Posterior vena cava (tissue), 2 donors: ENCODE results near the gene CD80. TPM values are rescaled to one million over a fixed set of nuclear protein-coding genes. Genes with fewer than 3 reads are reported as not detected.
"Not testable (repeated sequence)": the region's sequence is repeated elsewhere in the genome, so short reads cannot be mapped to it uniquely, and the experiment has no call there.

ENCODE experiments used
- DNase-seq: peaks from one replicate; pipeline ENCODE4 v3.0.0-alpha.2; 2020; ENCODE audit warnings: low spot score
- intact Hi-C, 2 donors: fragments of 100-400 bp; cut with DNase I; formaldehyde crosslinking; loops; one replicate each; pipeline versions ENCODE4 v1.14.1 to v1.14.2; 2022 to 2023
- long read RNA-seq, 2 donors: library from polyadenylated mRNA; unstranded; transcript quantifications; one replicate each; pipeline ENCODE4 v2.0.0, GENCODE V29; 2020 to 2021
- total RNA-seq, 2 donors: library from RNA; stranded (reverse); fragmentation: NEBNext Ultra II Directional; extraction: Animal tissue kit (Norgen Biotek cat#: 25700); gene quantifications; one replicate each; pipeline ENCODE4 v1.2.1, GENCODE V29; 2021
- donor health status: DM: yes; HTN: yes; CAD: no.
- donor health status: DM: yes; HTN: yes; CAD: no.

Gene CD80
- 1 to 10 TPM in 1 of 2 donors, under 1 TPM in 1; 0.24 to 1.3 TPM for total RNA-seq
- long read RNA-seq, donor 1 = 0 reads
- long read RNA-seq, donor 2 = 0 reads

GRCh38 chr3:119559441-119559963 is at the start of gene CD80:
CD80 (minus strand) TSS chr3:119559614; CDS start chr3:119557728, 1,886 bp downstream.
- no peak for DNase-seq
- intact Hi-C loops = no loop called here

GRCh38 chr3:119608405-119609000 is 49.1 kb upstream of the CD80 start:
- intact Hi-C loops = no loop called here
- no peak for DNase-seq

GRCh38 chr3:119604878-119605277 is 45.5 kb upstream of the CD80 start:
- intact Hi-C loops = no loop called here
- DNase-seq = no peak

- intact Hi-C loops = no loop called here
- DNase-seq = no peak
Measured at GRCh38 chr3:119602676-119603075, 43.3 kb upstream of the CD80 start.

- DNase-seq = no peak
- intact Hi-C loops = no loop called here
Measured at GRCh38 chr3:119601154-119601553, 41.7 kb upstream of the CD80 start.

- intact Hi-C loops = no loop called here
- DNase-seq = peak; percentile 74
Measured at GRCh38 chr3:119600732-119601131, 41.3 kb upstream of the CD80 start.

- intact Hi-C loops = loop anchor here in 1 of 2 donors (5.0 kb wide), 1 partner anchor 33 kb away; no protein-coding TSS in a partner anchor
- DNase-seq = no peak
Measured at GRCh38 chr3:119599558-119600174, 40.3 kb upstream of the CD80 start.

- no peak for DNase-seq
- intact Hi-C loops = loop anchor here in 1 of 2 donors (5.0 kb wide), 1 partner anchor 34 kb away; no protein-coding TSS in a partner anchor
Measured at GRCh38 chr3:119598410-119599098, 39.1 kb upstream of the CD80 start.

- intact Hi-C loops = loop anchor here in 1 of 2 donors (5.0 kb wide), 1 partner anchor 35 kb away; no protein-coding TSS in a partner anchor
- DNase-seq = no peak
Measured at GRCh38 chr3:119597548-119598288, 38.3 kb upstream of the CD80 start, which contains the start of gene PLA1A. PLA1A (plus strand) TSS chr3:119597885; CDS start chr3:119597914, 29 bp downstream.

- intact Hi-C loops = loop anchor here in 1 of 2 donors (5.0 kb wide), 1 partner anchor 36 kb away; no protein-coding TSS in a partner anchor
- DNase-seq = no peak
Measured at GRCh38 chr3:119596398-119596797, 37.0 kb upstream of the CD80 start.

- DNase-seq = no peak
- intact Hi-C loops = loop anchor here in 1 of 2 donors (5.0 kb wide), 1 partner anchor 37 kb away; no protein-coding TSS in a partner anchor
Measured at GRCh38 chr3:119595639-119596334, 36.4 kb upstream of the CD80 start.

- not testable (repeated sequence) for DNase-seq
- intact Hi-C loops = loop anchor here in 1 of 2 donors (5.0 kb wide), 1 partner anchor 37 kb away; no protein-coding TSS in a partner anchor
Measured at GRCh38 chr3:119594929-119595328, 35.5 kb upstream of the CD80 start.

GRCh38 chr3:119594066-119594465 is 34.7 kb upstream of the CD80 start:
- DNase-seq = no peak
- intact Hi-C loops = no loop called here

- intact Hi-C loops = no loop called here
Measured at GRCh38 chr3:119592861-119593260, 33.4 kb upstream of the CD80 start.

GRCh38 chr3:119590706-119591105 is 31.3 kb upstream of the CD80 start:
- intact Hi-C loops = no loop called here
- DNase-seq = no peak

More at GRCh38 chr3:119592861-119593260, 33.4 kb upstream of the CD80 start:
- DNase-seq = no peak

GRCh38 chr3:119589102-119589773 is 29.8 kb upstream of the CD80 start:
- intact Hi-C loops = loop anchor here (10.0 kb wide), 2 partner anchors 76 to 86 kb away; partner anchors contain the start of genes COX17 (in 1 of the 2) and POPDC2 (in 1 of the 2)

GRCh38 chr3:119588112-119588511 is 28.7 kb upstream of the CD80 start:
- peak; percentile 87 for DNase-seq
- intact Hi-C loops = loop anchor here (10.0 kb wide), 2 partner anchors 77 to 87 kb away; partner anchors contain the start of genes COX17 (in 1 of the 2) and POPDC2 (in 1 of the 2)

More at GRCh38 chr3:119589102-119589773, 29.8 kb upstream of the CD80 start:
- no peak for DNase-seq
